Lower leg skin (tissue), 3 donors: Measurements from ENCODE around the gene KCNMA1.

Source experiments
- POLR2A ChIP-seq, 2 donors: fragments of 450-650 bp; IDR thresholded peaks; one replicate each; pipeline ENCODE4 v1.6.1; 2016 to 2017; ENCODE audit warnings: antibody characterized with exemption in 2 of 2, mild to moderate bottlenecking in 1 of 2, moderate library complexity in 1 of 2
- TF ChIP-seq, protein P1 (sequence below), 3 donors: fragments of 450-650 bp; IDR thresholded peaks; one replicate each; pipeline ENCODE4 v1.5.1; 2016; ENCODE audit warnings: antibody characterized with exemption in 3 of 3, mild to moderate bottlenecking in 3 of 3, moderate library complexity in 2 of 3

DNA sequence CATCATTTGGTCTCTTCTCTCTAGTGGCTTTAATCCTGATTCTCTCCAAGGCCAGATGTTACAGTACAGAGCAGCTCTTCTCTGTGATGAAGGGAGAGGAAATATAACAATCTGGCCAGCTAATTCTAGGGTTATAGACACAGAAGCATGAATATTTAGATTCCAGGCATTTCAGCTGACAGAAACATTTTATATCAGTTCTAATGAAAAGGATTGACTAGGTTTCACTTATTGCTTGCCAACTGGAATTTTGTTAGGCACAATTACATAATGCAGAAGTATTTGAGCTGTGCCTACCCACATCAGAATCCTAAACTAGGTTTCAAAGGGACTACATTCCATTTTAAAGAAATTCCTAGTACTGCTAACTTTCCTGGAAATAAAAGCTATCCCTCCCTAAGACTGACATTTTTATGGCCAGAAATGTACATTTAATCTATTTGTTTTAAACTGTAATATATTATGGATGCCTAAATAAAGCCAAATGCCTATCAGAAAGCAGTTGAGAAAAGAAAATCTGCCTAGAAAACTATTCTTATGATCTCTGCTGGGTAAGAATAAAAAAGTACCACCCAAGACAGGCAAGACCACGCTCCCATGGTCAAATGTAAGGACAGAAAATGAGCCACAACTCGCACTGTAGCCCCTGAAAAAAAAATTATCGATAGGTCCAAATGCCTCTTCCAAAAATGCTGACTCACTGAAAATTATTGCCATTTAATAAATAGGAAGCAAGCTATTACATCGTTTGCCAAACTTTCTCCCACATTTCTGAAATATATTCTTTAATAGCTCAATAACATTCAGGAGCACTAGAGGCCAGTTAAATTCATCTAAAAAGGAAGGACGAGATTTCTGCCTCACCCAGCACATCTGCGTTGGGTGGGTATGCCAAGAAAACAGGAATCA lies 498.1 kb downstream of the KCNMA1 start:
- no peak for TF ChIP-seq POLR2A (IDR thresholded peaks at IDR 0.05)
- TF ChIP-seq, protein P1, sequence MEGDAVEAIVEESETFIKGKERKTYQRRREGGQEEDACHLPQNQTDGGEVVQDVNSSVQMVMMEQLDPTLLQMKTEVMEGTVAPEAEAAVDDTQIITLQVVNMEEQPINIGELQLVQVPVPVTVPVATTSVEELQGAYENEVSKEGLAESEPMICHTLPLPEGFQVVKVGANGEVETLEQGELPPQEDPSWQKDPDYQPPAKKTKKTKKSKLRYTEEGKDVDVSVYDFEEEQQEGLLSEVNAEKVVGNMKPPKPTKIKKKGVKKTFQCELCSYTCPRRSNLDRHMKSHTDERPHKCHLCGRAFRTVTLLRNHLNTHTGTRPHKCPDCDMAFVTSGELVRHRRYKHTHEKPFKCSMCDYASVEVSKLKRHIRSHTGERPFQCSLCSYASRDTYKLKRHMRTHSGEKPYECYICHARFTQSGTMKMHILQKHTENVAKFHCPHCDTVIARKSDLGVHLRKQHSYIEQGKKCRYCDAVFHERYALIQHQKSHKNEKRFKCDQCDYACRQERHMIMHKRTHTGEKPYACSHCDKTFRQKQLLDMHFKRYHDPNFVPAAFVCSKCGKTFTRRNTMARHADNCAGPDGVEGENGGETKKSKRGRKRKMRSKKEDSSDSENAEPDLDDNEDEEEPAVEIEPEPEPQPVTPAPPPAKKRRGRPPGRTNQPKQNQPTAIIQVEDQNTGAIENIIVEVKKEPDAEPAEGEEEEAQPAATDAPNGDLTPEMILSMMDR (IDR thresholded peaks at IDR 0.05): no peak
